K562 (cell line): Measurements from ENCODE around the gene CDK14. TPM values are rescaled to one million over a fixed set of nuclear protein-coding genes. Genes with fewer than 3 reads are reported as not detected.

Experiments
- ATAC-seq: fragments of 200-7000 bp; cut with Tn5 transposase; 3 replicates; pipeline ENCODE4 v1.9.1; 2020; ENCODE audit warnings: moderate library complexity
- BruUV-seq: library from RNA; stranded (reverse); fragments of 400-500 nt; replicated peaks from 2 replicates; lab custom pipeline; 2021; lab: Mats Ljungman, UMichigan
- CTCF ChIA-PET: fragments of 300-600 bp; formaldehyde crosslinking; extraction: SDS; loops from one replicate; lab custom pipeline; 2021; ENCODE audit warnings: low intra/inter-chr PET ratio; lab: Yijun Ruan, JAX
- POLR2A ChIA-PET: fragments of 300-600, 350-650 bp; sonication (Branson Sonifier 250); formaldehyde crosslinking; extraction: SDS; loops from one replicate; lab custom pipeline; 2021; ENCODE audit warnings: antibody characterized with exemption, inconsistent platforms; lab: Yijun Ruan, JAX
- DNase-seq, 4 experiments: peaks; one replicate each; pipeline versions ENCODE4 v3.0.0 to v3.0.0-alpha.2; 2011 to 2018; ENCODE audit warnings: low spot score in 3 of 4, mixed read lengths in 3 of 4; ENCODE audit errors: extremely low read depth in 1 of 4
- FAIRE-seq: peaks from 2 replicates; lab custom pipeline; 2011; peaks lifted over from hg19 to GRCh38; lab: Jason Lieb, UNC
- H2AFZ ChIP-seq: 2 replicates; pipeline ENCODE4 v1.6.0; 2011; ENCODE audit warnings: low read depth, low read length, control low read depth, inconsistent platforms
- H3K27ac ChIP-seq: fragments of 200-600 bp; 3 replicates; pipeline ENCODE4 v1.8.0; 2011; ENCODE audit warnings: low read depth, mild to moderate bottlenecking, control low read depth, inconsistent platforms, low read length, moderate library complexity, mixed read lengths; ENCODE audit errors: extremely low read depth
- H3K27me3 ChIP-seq, 2 experiments: fragments of 300-600 bp in 1 of 2; 2 replicates in 1 of 2; 3 replicates in 1 of 2; pipeline versions ENCODE4 v1.6.0 to v1.8.0; 2011; ENCODE audit warnings: inconsistent platforms in 2 of 2, low read length in 2 of 2, mild to moderate bottlenecking in 1 of 2, mixed read lengths in 1 of 2, moderate library complexity in 1 of 2; ENCODE audit not compliant: control insufficient read depth in 2 of 2, insufficient read depth in 2 of 2
- H3K36me3 ChIP-seq: fragments of 300-600 bp; 3 replicates; pipeline ENCODE4 v1.8.0; 2011; ENCODE audit warnings: mild to moderate bottlenecking, low read length, inconsistent platforms; ENCODE audit not compliant: control insufficient read depth, insufficient read depth
- H3K4me1 ChIP-seq, 2 experiments: fragments of 200-600 bp in 1 of 2; replicated peaks in 1 of 2; 2 replicates in 1 of 2; 3 replicates in 1 of 2; pipeline versions ENCODE4 v1.5.1 to v1.8.0; 2011; ENCODE audit warnings: inconsistent platforms in 2 of 2, low read length in 2 of 2, mild to moderate bottlenecking in 1 of 2, mixed read lengths in 1 of 2, moderate library complexity in 1 of 2; ENCODE audit not compliant: control insufficient read depth in 2 of 2, insufficient read depth in 2 of 2
- H3K4me2 ChIP-seq: 2 replicates; pipeline ENCODE4 v1.6.1; 2011; ENCODE audit warnings: low read length, control low read depth, inconsistent platforms, mixed read lengths; ENCODE audit not compliant: insufficient read depth
- H3K4me3 ChIP-seq: fragments of 200-600 bp; sonication (generic), shearing (Covaris generic); 2 replicates; pipeline ENCODE4 v1.5.1; 2016; ENCODE audit warnings: control low read depth, inconsistent platforms
- H3K79me2 ChIP-seq: fragments of 200-600 bp; 3 replicates; pipeline ENCODE4 v1.8.0; 2011; ENCODE audit warnings: low read length, inconsistent platforms; ENCODE audit not compliant: control insufficient read depth, insufficient read depth
- H3K9ac ChIP-seq, 2 experiments: 2 replicates each; pipeline versions ENCODE4 v1.6.0 to v1.6.1; 2011; ENCODE audit warnings: low read depth in 2 of 2, low read length in 2 of 2, control low read depth in 1 of 2, inconsistent platforms in 1 of 2, mild to moderate bottlenecking in 1 of 2, mixed read lengths in 1 of 2; ENCODE audit not compliant: insufficient read depth in 1 of 2
- H3K9me1 ChIP-seq: one replicate; pipeline ENCODE4 v1.6.0; 2011; ENCODE audit warnings: inconsistent platforms, mild to moderate bottlenecking, low read length, moderate library complexity; ENCODE audit not compliant: control insufficient read depth, insufficient read depth
- H3K9me3 ChIP-seq: replicated peaks from 2 replicates; pipeline ENCODE4 v1.5.1; 2011; ENCODE audit warnings: low read depth, low read length, inconsistent platforms; ENCODE audit not compliant: control insufficient read depth, insufficient read depth
- H4K20me1 ChIP-seq: replicated peaks from 2 replicates; pipeline ENCODE4 v1.6.1; 2011; ENCODE audit warnings: low read length, inconsistent platforms, mixed read lengths; ENCODE audit not compliant: control insufficient read depth, insufficient read depth
- HNRNPK ChIP-seq: fragments of 200-400 bp; formaldehyde crosslinking; IDR thresholded peaks from one replicate; pipeline ENCODE4 v1.6.1; 2018; ENCODE audit warnings: mild to moderate bottlenecking, low read depth, low read length; ENCODE audit not compliant: poor library complexity, severe bottlenecking
- PCBP1 ChIP-seq: fragments of 200-400 bp; formaldehyde crosslinking; IDR thresholded peaks from 2 replicates; pipeline ENCODE4 v1.6.1; 2018; ENCODE audit warnings: mild to moderate bottlenecking, low read depth, low read length; ENCODE audit not compliant: poor library complexity, severe bottlenecking
- PCBP2 ChIP-seq: fragments of 200-400 bp; formaldehyde crosslinking; IDR thresholded peaks from 2 replicates; pipeline ENCODE4 v1.6.1; 2018; ENCODE audit warnings: low read length, low read depth, mild to moderate bottlenecking, moderate library complexity; ENCODE audit not compliant: poor library complexity, severe bottlenecking
- ZNF274 ChIP-seq: IDR thresholded peaks from 2 replicates; pipeline ENCODE4 v1.6.1; 2011; ENCODE audit warnings: low read depth, mild to moderate bottlenecking, low read length, moderate library complexity, borderline replicate concordance
- WGBS: fragments of 100-300 bp; shearing (Covaris generic); methylation state at CpG from one replicate; pipeline ENCODE4 v1.1.6; 2016; ENCODE audit warnings: low coverage, mixed read lengths; ENCODE audit not compliant: insufficient coverage; ENCODE audit errors: missing lambda C conversion rate; 5-methylcytosine and 5-hydroxymethylcytosine counted together
- in situ Hi-C: fragments of 300-500 bp; cut with MboI; formaldehyde crosslinking; loops from 4 replicates; pipeline ENCODE4 v1.15.0; 2018; ENCODE audit warnings: inconsistent platforms, mixed read lengths
- intact Hi-C: fragments of 100-400 bp; cut with micrococcal nuclease; formaldehyde crosslinking; loops from 2 replicates; pipeline ENCODE4 v1.14.2; 2022
- polyA plus RNA-seq, 8 experiments: library from polyadenylated mRNA; depleted of rRNA in 4 of 8; stranded (reverse) in 5 of 8; unstranded in 3 of 8; fragments of >200 nt; fragmentation: Nextera tagmentation in 2 of 8; fragmentation: Illumina TruSeq in 1 of 8; extraction: Ambion mirVana in 2 of 8; extraction: Trizol in 1 of 8; gene quantifications; 2 replicates each; pipeline versions ENCODE4 v1.2.1 to v1.2.3, GENCODE V29; 2011 to 2014; ENCODE audit warnings: inconsistent platforms in 1 of 8, missing spikeins in 1 of 8
- total RNA-seq, 7 experiments: library from RNA; depleted of rRNA in 6 of 7; stranded (reverse); fragments of >200 nt in 6 of 7; fragmentation: Illumina TruSeq in 2 of 7; extraction: Trizol in 2 of 7; gene quantifications; 2 replicates each; pipeline versions ENCODE4 v1.2.1 to v1.2.3, GENCODE V29; 2011 to 2021; ENCODE audit warnings: low replicate concordance in 1 of 7
- TF ChIP-seq, protein P1 (sequence below): fragments of 250-450 bp; sonication (Bioruptor Pico); IDR thresholded peaks from 2 replicates; pipeline ENCODE4 v1.4.0; 2020; ENCODE audit warnings: borderline replicate concordance

Gene CDK14
- total and polyA plus RNA-seq, 9 of the 15 experiments (the other 6 are each of a cell fraction or from before 2014, with no cell fraction given) = 0.03 to 0.91 (median 0.16) TPM

DNA sequence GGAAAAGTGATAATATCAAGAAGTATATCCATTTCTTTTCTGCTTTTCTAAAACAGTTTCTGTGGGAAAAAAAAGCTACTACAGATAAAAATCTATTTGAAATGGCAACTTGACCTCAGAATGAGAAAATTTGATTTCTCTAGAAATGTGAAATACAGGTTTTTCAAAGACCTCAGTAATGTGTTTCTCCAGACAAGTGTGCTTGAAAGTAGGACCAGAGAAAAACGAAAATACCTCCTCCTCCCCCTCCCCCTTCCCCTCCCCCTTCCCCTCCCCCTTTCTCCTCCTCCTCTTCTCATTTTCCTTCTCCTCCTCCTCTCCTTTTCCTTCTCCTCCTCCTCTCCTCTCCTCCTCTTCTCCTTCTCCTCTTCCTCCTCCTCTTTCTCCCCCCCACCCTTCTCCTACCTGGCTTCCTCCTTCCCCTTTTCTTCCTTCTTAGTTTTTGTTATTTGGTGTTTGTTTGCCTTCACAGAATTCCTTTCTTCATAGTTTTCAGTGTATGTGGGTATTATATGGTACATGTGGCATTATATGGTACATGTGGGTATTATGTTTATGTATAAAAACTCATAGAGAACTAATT, 179.4 kb downstream of the CDK14 start:
- DNase-seq (no peak), FAIRE-seq (no peak), ATAC-seq (no peak)
- POLR2A ChIA-PET = no interaction called here
- Histone ChIP-seq H3K9ac (no peak overlapping the region), H3K36me3 (no peaks in the 10 kb centered on the region), H3K9me1 (no peaks in the 10 kb centered on the region), H3K4me2 (no peak overlapping the region), H3K27ac (no peak overlapping the region), H3K4me3 (no peak overlapping the region), H3K4me1 (no peaks in the 10 kb centered on the region), H3K9me3 (no peaks in the 10 kb centered on the region), H2AFZ (no peak overlapping the region), H3K27me3 (no peaks in the 10 kb centered on the region), H3K79me2 (no peaks in the 10 kb centered on the region), H4K20me1 (no peaks in the 10 kb centered on the region)
- CTCF ChIA-PET = no interaction called here
- TF ChIP-seq HNRNPK = peak; percentile 66
- no peak for TF ChIP-seq ZNF274
- TF ChIP-seq PCBP1 = peak; percentile 34
- peak; percentile 53 for TF ChIP-seq PCBP2
- TF ChIP-seq, protein P1, sequence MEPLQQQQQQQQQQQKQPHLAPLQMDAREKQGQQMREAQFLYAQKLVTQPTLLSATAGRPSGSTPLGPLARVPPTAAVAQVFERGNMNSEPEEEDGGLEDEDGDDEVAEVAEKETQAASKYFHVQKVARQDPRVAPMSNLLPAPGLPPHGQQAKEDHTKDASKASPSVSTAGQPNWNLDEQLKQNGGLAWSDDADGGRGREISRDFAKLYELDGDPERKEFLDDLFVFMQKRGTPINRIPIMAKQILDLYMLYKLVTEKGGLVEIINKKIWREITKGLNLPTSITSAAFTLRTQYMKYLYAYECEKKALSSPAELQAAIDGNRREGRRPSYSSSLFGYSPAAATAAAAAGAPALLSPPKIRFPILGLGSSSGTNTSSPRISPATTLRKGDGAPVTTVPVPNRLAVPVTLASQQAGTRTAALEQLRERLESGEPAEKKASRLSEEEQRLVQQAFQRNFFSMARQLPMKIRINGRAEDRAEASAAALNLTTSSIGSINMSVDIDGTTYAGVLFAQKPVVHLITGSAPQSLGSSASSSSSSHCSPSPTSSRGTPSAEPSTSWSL (CRISPR knock-in tag) = no peak
- WGBS = no CpG with 5 or more reads among the region's 1 CpG
- no TSS peak for BruUV-seq
- intact Hi-C loops = no loop called here
- in situ Hi-C loops = no loop called here
